Cardiac septum (tissue), 1 donor: ENCODE results near the gene MYOT. TPM values are rescaled to one million over a fixed set of nuclear protein-coding genes. Genes with fewer than 3 reads are reported as not detected.

ENCODE experiments used
- DNase-seq: peaks from one replicate; pipeline ENCODE4 v3.0.0-alpha.2; 2020; ENCODE audit warnings: low spot score
- intact Hi-C: fragments of 100-400 bp; cut with DNase I; formaldehyde crosslinking; loops from one replicate; pipeline ENCODE4 v1.14.0; 2022
- total RNA-seq: library from RNA; stranded (reverse); fragmentation: NEBNext Ultra II Directional; extraction: Animal tissue kit (Norgen Biotek cat#: 25700); gene quantifications from one replicate; pipeline ENCODE4 v1.2.1, GENCODE V29; 2021
- donor health status: DM: no; HTN: no; CAD: no.

The MYOT gene
- total RNA-seq, 1 donor from 2014 or later = 38.9 TPM

GRCh38 chr5:137888863-137889759 is 21.5 kb downstream of the MYOT start, which contains the start of gene PKD2L2:
PKD2L2 (plus strand) TSS chr5:137889457; CDS start chr5:137889492, 35 bp downstream.
- peak; percentile 91 for DNase-seq
- intact Hi-C loops = no loop called here

GRCh38 chr5:137890845-137891244 is 23.2 kb downstream of the MYOT start:
- intact Hi-C loops = no loop called here
- DNase-seq = no peak

DNA sequence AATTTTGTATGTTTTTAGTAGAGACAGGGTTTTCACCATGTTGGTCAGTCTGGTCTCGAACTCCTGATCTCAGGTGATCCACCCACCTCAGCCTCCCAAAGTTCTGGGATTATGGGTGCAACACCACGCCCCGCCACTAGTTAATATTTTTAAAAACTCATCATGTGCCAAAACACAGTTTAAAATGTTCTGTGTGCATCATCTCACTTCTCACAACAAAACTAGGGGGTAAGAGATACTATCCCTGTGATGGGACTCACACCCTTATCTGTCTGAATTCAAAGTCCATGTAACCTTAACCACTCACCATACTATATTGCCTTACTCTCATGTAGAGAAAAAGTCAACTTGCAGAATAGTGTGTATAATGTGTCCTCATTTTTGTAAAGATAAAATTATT is 24.2 kb downstream of the MYOT start:
- intact Hi-C loops = no loop called here
- DNase-seq = no peak

- no peak for DNase-seq
- intact Hi-C loops = no loop called here
Measured at GRCh38 chr5:137894586-137894985, 26.9 kb downstream of the MYOT start.

DNA sequence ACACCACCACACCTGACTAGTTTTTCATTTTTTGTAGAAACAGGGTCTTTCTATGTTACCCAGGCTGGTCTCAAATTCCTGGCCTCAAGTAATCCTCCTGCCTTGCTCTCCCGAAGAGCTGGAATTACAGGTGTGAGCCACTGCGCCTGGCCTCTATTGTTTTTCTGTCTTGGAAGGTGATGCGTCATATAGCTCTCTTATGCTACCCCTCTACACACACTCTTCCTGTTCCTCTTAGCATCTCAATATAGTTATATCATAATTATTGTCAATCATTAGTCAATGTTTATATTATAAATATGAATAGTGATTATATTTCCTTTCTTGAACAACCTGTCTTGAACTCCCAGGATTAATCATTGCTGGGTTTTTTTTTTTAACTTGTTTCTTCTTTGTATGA is 28.9 kb downstream of the MYOT start:
- intact Hi-C loops = no loop called here
- no peak for DNase-seq

GRCh38 chr5:137899493-137899892 is 31.8 kb downstream of the MYOT start:
- no peak for DNase-seq
- intact Hi-C loops = no loop called here

DNA sequence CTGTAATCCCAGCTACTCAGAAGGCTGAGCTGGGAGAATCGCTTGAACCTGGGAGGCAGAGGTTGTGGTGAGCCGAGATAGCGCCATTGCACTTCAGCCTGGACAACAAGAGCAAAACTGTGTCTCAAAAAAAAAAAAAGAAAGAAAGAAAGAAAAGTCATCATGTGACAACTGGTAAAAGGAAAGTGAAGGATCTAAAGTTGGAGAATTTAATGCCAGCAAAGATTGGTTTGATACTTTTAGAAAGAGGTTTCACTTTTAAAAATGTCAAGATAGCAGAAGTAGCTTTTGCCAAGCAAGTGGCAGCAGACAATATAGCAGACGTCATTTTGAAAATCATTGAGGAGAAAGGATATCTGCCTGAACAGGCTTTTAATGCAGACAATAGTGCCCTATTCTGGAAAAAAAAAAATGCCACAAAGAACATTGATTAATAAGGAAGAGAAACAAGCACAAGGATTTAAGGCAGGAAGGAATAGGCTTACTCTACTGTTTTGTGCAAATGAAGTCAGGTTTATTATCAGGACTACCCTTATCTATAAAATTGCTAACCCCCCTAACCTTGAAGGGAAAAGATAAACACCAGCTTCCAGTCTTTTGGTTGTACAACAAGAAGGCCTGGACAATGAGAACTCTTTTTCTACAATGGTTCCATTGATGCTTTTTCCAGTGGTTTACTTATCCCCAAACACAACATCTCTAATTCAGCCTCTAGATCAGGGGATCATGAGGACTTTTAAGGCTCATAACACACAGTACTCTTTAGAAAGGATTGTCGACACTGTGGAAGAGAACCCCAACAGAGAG is 33.6 kb downstream of the MYOT start:
- intact Hi-C loops = no loop called here
- DNase-seq = no peak

GRCh38 chr5:137902408-137903133 is 34.9 kb downstream of the MYOT start:
- intact Hi-C loops = no loop called here
- DNase-seq = no peak

DNA sequence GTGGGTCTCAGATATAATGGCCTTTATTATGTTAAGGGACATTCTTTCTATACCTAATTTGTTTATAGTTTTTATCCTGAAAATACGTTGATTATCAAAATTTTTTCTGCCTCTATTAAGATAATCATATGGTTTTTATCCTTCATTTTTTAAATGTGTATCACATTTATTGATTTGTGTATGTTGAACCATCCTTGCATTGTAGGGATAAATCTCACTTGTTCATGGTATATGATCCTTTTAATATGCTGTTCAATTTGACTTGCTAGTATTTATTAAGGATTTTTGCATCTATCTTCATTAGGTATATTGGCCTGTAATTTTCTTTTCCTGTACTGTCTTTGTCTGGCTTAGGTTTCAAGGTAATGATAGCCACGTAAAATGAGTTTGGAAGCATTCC is 47.1 kb downstream of the MYOT start:
- no peak for DNase-seq
- intact Hi-C loops = no loop called here

- DNase-seq = no peak
- intact Hi-C loops = no loop called here
Measured at GRCh38 chr5:137916923-137917322, 49.3 kb downstream of the MYOT start.

DNA sequence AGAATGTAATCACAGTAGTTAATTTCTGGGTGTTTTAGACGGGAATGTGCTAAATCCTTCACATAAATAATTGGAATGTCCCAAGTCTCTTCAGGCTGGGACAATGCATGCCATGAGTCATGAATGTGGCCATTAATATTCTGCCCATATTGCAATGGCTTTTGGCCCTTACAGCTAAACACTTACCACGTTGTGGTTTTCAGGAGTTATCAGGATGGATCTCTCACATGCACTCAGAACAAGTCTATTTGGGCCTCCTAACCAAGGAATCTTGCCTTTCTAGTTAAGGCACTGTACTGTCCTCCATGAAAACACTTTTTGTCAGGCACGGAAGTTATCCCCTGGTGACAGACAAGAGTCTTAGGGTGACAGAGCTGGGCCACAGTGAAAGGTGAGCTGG is 54.3 kb downstream of the MYOT start:
- no peak for DNase-seq
- intact Hi-C loops = no loop called here

DNA sequence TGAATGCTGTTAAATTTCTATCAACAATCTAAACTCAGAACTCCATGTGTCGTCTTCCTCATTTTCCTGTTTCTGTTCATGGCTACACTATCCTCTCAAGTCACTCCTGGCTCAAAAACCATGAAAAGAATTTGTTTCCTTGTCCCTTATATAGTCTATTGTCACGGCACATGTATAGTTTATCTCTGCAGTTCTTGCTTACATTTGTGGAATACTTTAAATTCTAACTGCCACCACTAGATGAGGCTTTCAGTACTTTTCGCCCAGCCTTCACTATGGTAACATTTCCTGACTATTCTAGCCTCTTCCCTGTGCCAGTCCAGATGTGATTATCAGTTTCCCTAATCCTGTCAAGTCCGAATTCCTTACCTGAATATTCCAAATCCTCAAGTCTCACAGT is 56.2 kb downstream of the MYOT start:
- intact Hi-C loops = no loop called here
- no peak for DNase-seq

GRCh38 chr5:137932800-137933199 is 65.1 kb downstream of the MYOT start:
- intact Hi-C loops = no loop called here
- DNase-seq = no peak

DNA sequence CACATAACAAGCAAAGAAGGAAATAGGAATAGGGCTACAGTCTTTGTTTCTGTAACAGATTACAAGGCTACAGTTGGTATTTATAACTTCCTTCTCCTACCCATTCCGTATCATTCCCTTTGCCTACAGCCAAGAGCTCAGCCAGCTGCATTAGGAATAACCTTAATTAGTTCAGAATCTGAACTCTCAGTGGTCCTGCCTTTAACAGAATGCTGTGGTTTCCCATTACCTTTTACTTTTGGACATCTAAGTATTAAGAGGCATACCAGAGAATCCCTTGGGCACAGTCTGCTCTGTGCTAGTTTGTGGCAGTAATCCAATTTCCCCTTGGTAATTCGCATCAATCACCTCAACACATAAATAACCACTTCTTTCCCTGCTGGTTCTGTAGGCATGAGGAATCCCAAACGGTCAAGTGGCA is 65.8 kb downstream of the MYOT start:
- intact Hi-C loops = no loop called here

GRCh38 chr5:137935190-137935589 is 67.5 kb downstream of the MYOT start:
- intact Hi-C loops = no loop called here
- no peak for DNase-seq

More for the DNA sequence above, 65.8 kb downstream of the MYOT start:
- no peak for DNase-seq

DNA sequence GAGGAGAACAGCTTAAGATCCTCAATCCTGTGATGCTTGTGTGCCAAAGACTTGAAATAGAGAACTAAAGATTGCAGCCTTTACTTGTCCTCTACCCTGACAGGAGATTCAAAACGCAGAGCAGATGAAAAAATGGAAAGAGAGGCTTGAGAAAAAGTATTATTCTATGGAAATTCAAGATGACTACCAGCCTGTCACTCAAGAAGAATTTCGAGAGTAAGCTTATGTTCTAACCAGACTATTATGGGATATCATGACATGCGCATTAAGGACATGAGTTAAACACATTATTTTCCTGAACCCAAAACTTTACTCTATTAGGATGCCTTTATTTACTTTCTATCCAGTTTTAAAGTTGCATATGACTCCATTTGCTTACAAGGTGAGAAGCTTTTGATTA is 68.0 kb downstream of the MYOT start:
- no peak for DNase-seq
- intact Hi-C loops = no loop called here
